GM12878 (cell line): ENCODE data around the gene TRAF3IP1. TPM values are rescaled to one million over a fixed set of nuclear protein-coding genes. Genes with fewer than 3 reads are reported as not detected.

ENCODE experiments used
- ATAC-seq: fragments of 200-7000 bp; cut with Tn5 transposase; 3 replicates; pipeline ENCODE4 v1.9.1; 2020; ENCODE audit warnings: mild to moderate bottlenecking, moderate library complexity
- BruUV-seq: library from RNA; stranded (reverse); fragments of 400-500 nt; replicated peaks from 2 replicates; lab custom pipeline; 2021; lab: Mats Ljungman, UMichigan
- CTCF ChIA-PET: fragments of 300-600 bp; sonication (Branson Sonifier 250); formaldehyde crosslinking; extraction: SDS; loops from one replicate; lab custom pipeline; 2021; ENCODE audit warnings: inconsistent platforms; lab: Yijun Ruan, JAX
- POLR2A ChIA-PET: fragments of 350-600 bp; formaldehyde crosslinking; extraction: SDS; loops from one replicate; lab custom pipeline; 2021; ENCODE audit warnings: inconsistent platforms; lab: Charles Lee
- RAD21 ChIA-PET: fragments of 300-600 bp; sonication (Branson Sonifier 250); formaldehyde crosslinking; loops from one replicate; lab custom pipeline; 2023; ENCODE audit warnings: antibody characterized with exemption; ENCODE audit not compliant: unreplicated experiment; lab: Charles Lee
- SMC1A ChIA-PET: fragments of 300-600 bp; sonication (Branson Sonifier 250); formaldehyde crosslinking; loops from one replicate; lab custom pipeline; 2023; ENCODE audit not compliant: unreplicated experiment, uncharacterized antibody; lab: Charles Lee
- DNase-seq: peaks from one replicate; pipeline ENCODE4 v3.0.0-alpha.2; 2011; ENCODE audit warnings: low read depth, low spot score
- FAIRE-seq: peaks from 3 replicates; lab custom pipeline; 2011; peaks lifted over from hg19 to GRCh38; lab: Jason Lieb, UNC
- H2AFZ ChIP-seq: 2 replicates; pipeline ENCODE4 v1.6.0; 2011; ENCODE audit warnings: low read depth, low read length, control low read depth; ENCODE audit not compliant: control insufficient read depth
- H3K27ac ChIP-seq: 2 replicates; pipeline ENCODE4 v1.5.1; 2011; ENCODE audit warnings: control low read depth; ENCODE audit not compliant: control insufficient read depth, insufficient read depth
- H3K27me3 ChIP-seq, 2 experiments: replicated peaks in 1 of 2; 2 replicates each; pipeline versions ENCODE4 v1.6.0 to v1.6.1; 2011; ENCODE audit warnings: low read length in 1 of 2; ENCODE audit not compliant: control insufficient read depth in 2 of 2, insufficient read depth in 2 of 2
- H3K36me3 ChIP-seq, 2 experiments: 2 replicates each; pipeline ENCODE4 v1.5.1; 2011; ENCODE audit warnings: low read length in 1 of 2; ENCODE audit not compliant: control insufficient read depth in 2 of 2, insufficient read depth in 2 of 2
- H3K4me1 ChIP-seq: 2 replicates; pipeline ENCODE4 v1.6.1; 2011; ENCODE audit warnings: mild to moderate bottlenecking, low read length, moderate library complexity, mixed read lengths; ENCODE audit not compliant: control insufficient read depth, insufficient read depth
- H3K4me2 ChIP-seq: 2 replicates; pipeline ENCODE4 v1.6.0; 2011; ENCODE audit warnings: control low read depth; ENCODE audit not compliant: control insufficient read depth, insufficient read depth
- H3K4me3 ChIP-seq: fragments of 200-600 bp; sonication (generic); 2 replicates; pipeline ENCODE4 v1.5.1; 2016
- H3K79me2 ChIP-seq: 2 replicates; pipeline ENCODE4 v1.6.0; 2011; ENCODE audit warnings: low read length; ENCODE audit not compliant: control insufficient read depth, insufficient read depth
- H3K9ac ChIP-seq: 2 replicates; pipeline ENCODE4 v1.8.0; 2011; ENCODE audit warnings: low read length, control low read depth, mixed read lengths; ENCODE audit not compliant: control insufficient read depth, insufficient read depth
- H3K9me3 ChIP-seq: replicated peaks from 3 replicates; pipeline ENCODE4 v1.5.1; 2011; ENCODE audit warnings: mild to moderate bottlenecking, low read length; ENCODE audit not compliant: control insufficient read depth, insufficient read depth
- H4K20me1 ChIP-seq: 2 replicates; pipeline ENCODE4 v1.6.0; 2011; ENCODE audit not compliant: control insufficient read depth, insufficient read depth
- IKZF1 ChIP-seq: fragments of 450-650 bp; conservative IDR thresholded peaks from 2 replicates; pipeline ENCODE4 v1.6.1; 2017; ENCODE audit warnings: antibody characterized with exemption, mild to moderate bottlenecking
- KLF5 ChIP-seq: fragments of 450-650 bp; IDR thresholded peaks from 2 replicates; pipeline ENCODE4 v1.6.1; 2014; ENCODE audit warnings: mild to moderate bottlenecking; ENCODE audit not compliant: partially characterized antibody
- LARP7 ChIP-seq: fragments of 450-650 bp; IDR thresholded peaks from 2 replicates; pipeline ENCODE4 v1.6.1; 2017; ENCODE audit warnings: mild to moderate bottlenecking
- PAX8 ChIP-seq: fragments of 450-650 bp; IDR thresholded peaks from 2 replicates; pipeline ENCODE4 v1.6.1; 2017; ENCODE audit warnings: mild to moderate bottlenecking, moderate library complexity
- RAD51 ChIP-seq: fragments of 450-650 bp; IDR thresholded peaks from 2 replicates; pipeline ENCODE4 v1.6.1; 2016; ENCODE audit warnings: moderate library complexity, mild to moderate bottlenecking, inconsistent platforms
- SMARCA5 ChIP-seq: fragments of 450-650 bp; IDR thresholded peaks from 2 replicates; pipeline ENCODE4 v1.6.1; 2017; ENCODE audit warnings: mild to moderate bottlenecking
- SP1 ChIP-seq: IDR thresholded peaks from one replicate; pipeline ENCODE4 v1.6.1; 2011; ENCODE audit warnings: low read depth, low read length
- SRF ChIP-seq, 2 experiments: IDR thresholded peaks; 2 replicates each; pipeline ENCODE4 v1.6.1; 2011; ENCODE audit warnings: low read depth in 2 of 2, low read length in 2 of 2, mild to moderate bottlenecking in 1 of 2, moderate library complexity in 1 of 2
- STAT1 ChIP-seq: fragments of 450-650 bp; conservative IDR thresholded peaks from 2 replicates; pipeline ENCODE4 v1.6.1; 2014; ENCODE audit warnings: antibody characterized with exemption, mild to moderate bottlenecking
- TBL1XR1 ChIP-seq: IDR thresholded peaks from 2 replicates; pipeline ENCODE4 v1.6.1; 2012; ENCODE audit warnings: low read depth, low read length, improper control_type of control experiment
- USF2 ChIP-seq: IDR thresholded peaks from 2 replicates; pipeline ENCODE4 v1.6.1; 2011; ENCODE audit warnings: low read depth, low read length, improper control_type of control experiment, borderline replicate concordance
- WRNIP1 ChIP-seq: IDR thresholded peaks from 2 replicates; pipeline ENCODE4 v1.6.1; 2011; ENCODE audit warnings: low read depth, low read length, improper control_type of control experiment, borderline replicate concordance
- YBX1 ChIP-seq: fragments of 450-650 bp; IDR thresholded peaks from 2 replicates; pipeline ENCODE4 v1.6.1; 2016; ENCODE audit warnings: antibody characterized with exemption
- YY1 ChIP-seq: IDR thresholded peaks from 2 replicates; pipeline ENCODE4 v1.6.1; 2011; ENCODE audit warnings: low read depth, mild to moderate bottlenecking, low read length
- ZNF274 ChIP-seq: IDR thresholded peaks from one replicate; pipeline ENCODE4 v1.8.0; 2011; ENCODE audit not compliant: insufficient read length, insufficient read depth
- WGBS: methylation state at CpG from one replicate; pipeline ENCODE4 v1.1.6; 2016; ENCODE audit warnings: low lambda C conversion rate; ENCODE audit not compliant: insufficient replicate concordance, insufficient coverage; ENCODE audit errors: missing lambda C conversion rate; 5-methylcytosine and 5-hydroxymethylcytosine counted together
- in situ Hi-C: fragments of 300-500 bp; cut with MboI; formaldehyde crosslinking; loops from 9 replicates; pipeline ENCODE4 v1.14.3; 2018; ENCODE audit warnings: mixed read lengths
- intact Hi-C: fragments of 100-400 bp; cut with micrococcal nuclease; formaldehyde crosslinking; loops from one replicate; pipeline ENCODE4 v1.14.2; 2022; ENCODE audit not compliant: unreplicated experiment
- polyA plus RNA-seq, 11 experiments: library from polyadenylated mRNA; depleted of rRNA in 4 of 11; unstranded in 6 of 11; stranded (reverse) in 5 of 11; fragments of >200 nt; fragmentation: Nextera tagmentation in 4 of 11; fragmentation: Illumina TruSeq in 1 of 11; extraction: Ambion mirVana in 4 of 11; extraction: Trizol in 1 of 11; gene quantifications; 1 replicate in 1 of 11; 2 replicates in 10 of 11; pipeline versions ENCODE4 v1.2.1 to v1.2.3, GENCODE V29; 2011 to 2016; ENCODE audit warnings: inconsistent platforms in 2 of 11, missing spikeins in 2 of 11, low read depth in 1 of 11
- total RNA-seq, 4 experiments: library from RNA; depleted of rRNA in 3 of 4; stranded (reverse); fragments of >200 nt in 3 of 4; fragmentation: Illumina TruSeq in 1 of 4; extraction: Trizol in 1 of 4; gene quantifications; 2 replicates each; pipeline versions ENCODE4 v1.2.1 to v1.2.3, GENCODE V29; 2013 to 2021
- TF ChIP-seq, protein P1 (sequence below): fragments of 150-350 bp; IDR thresholded peaks from 2 replicates; pipeline ENCODE4 v1.6.1; 2014; ENCODE audit warnings: mild to moderate bottlenecking, low read depth, low read length

TRAF3IP1 gene
- total and polyA plus RNA-seq, 10 of the 15 experiments (the other 5 are each of a cell fraction or from before 2014, with no cell fraction given): 1.6 to 7.5 (median 3.6) TPM

- Histone ChIP-seq H4K20me1 (no peaks in the 10 kb centered on the region), H3K27me3 (no peaks in the 10 kb centered on the region), H3K79me2 (no peaks in the 10 kb centered on the region), H3K4me1 (peaks cover 3% of the 10 kb centered on the region; the same call in 1 of the 2 replicates), H3K36me3 (no peaks in the 10 kb centered on the region), H3K9me3 (no peaks in the 10 kb centered on the region), H2AFZ (no peak overlapping the region), H3K9ac (no peak overlapping the region), H3K27ac (no peak overlapping the region), H3K4me2 (no peak overlapping the region), H3K4me3 (no peak overlapping the region)
- no peak for DNase-seq
- RAD21 ChIA-PET: no interaction called here
- POLR2A ChIA-PET: no interaction called here
- WGBS: 41% methylated on average over 5 of the region's 5 CpGs
- ATAC-seq: no peak
- CTCF ChIA-PET: no interaction called here
- SMC1A ChIA-PET: no interaction called here
- intact Hi-C loops (no loop called here), in situ Hi-C loops (no loop called here)
- no TSS peak for BruUV-seq
- no peak for FAIRE-seq
- TF ChIP-seq YBX1 (no peak), ZNF274 (no peak), SRF (IDR thresholded peaks at IDR 0.05; ENCODE audit: low read depth in 2 of 2, low read length in 2 of 2) (no peak), LARP7 (no peak), USF2 (no peak), SP1 (no peak), STAT1 (no peak), PAX8 (no peak), KLF5 (no peak), YY1 (no peak), RAD51 (no peak), WRNIP1 (no peak), SMARCA5 (no peak), IKZF1 (no peak), TBL1XR1 (no peak)
- TF ChIP-seq, protein P1, sequence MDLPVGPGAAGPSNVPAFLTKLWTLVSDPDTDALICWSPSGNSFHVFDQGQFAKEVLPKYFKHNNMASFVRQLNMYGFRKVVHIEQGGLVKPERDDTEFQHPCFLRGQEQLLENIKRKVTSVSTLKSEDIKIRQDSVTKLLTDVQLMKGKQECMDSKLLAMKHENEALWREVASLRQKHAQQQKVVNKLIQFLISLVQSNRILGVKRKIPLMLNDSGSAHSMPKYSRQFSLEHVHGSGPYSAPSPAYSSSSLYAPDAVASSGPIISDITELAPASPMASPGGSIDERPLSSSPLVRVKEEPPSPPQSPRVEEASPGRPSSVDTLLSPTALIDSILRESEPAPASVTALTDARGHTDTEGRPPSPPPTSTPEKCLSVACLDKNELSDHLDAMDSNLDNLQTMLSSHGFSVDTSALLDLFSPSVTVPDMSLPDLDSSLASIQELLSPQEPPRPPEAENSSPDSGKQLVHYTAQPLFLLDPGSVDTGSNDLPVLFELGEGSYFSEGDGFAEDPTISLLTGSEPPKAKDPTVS: no peak
Measured at GRCh38 chr2:238382381-238382781, 62.1 kb downstream of the TRAF3IP1 start.
